HepG2 (cell line): ENCODE results near the gene TBC1D20. TPM values are rescaled to one million over a fixed set of nuclear protein-coding genes. Genes with fewer than 3 reads are reported as not detected.

Source experiments
- BHLHE40 ChIP-seq: IDR thresholded peaks from 2 replicates; pipeline ENCODE4 v1.6.1; 2011; ENCODE audit warnings: low read length, improper control_type of control experiment
- CEBPG ChIP-seq: IDR thresholded peaks from 2 replicates; pipeline ENCODE4 v1.6.1; 2016
- FOSL2 ChIP-seq: sonication (generic); formaldehyde crosslinking; IDR thresholded peaks from 2 replicates; pipeline ENCODE4 v1.4.0; 2020; ENCODE audit warnings: missing genetic modification reagents
- GATAD1 ChIP-seq: IDR thresholded peaks from 2 replicates; pipeline ENCODE4 v1.6.1; 2016; ENCODE audit warnings: missing genetic modification reagents, missing compliant biosample characterization
- HES4 ChIP-seq: sonication (generic); formaldehyde crosslinking; IDR thresholded peaks from 2 replicates; pipeline ENCODE4 v1.9.0; 2021; ENCODE audit warnings: mild to moderate bottlenecking, missing genetic modification reagents, borderline replicate concordance
- JARID2 ChIP-seq: sonication (generic); formaldehyde crosslinking; IDR thresholded peaks from 2 replicates; pipeline ENCODE4 v1.8.1; 2023; ENCODE audit warnings: missing genetic modification reagents, inconsistent platforms; ENCODE audit not compliant: insufficient replicate concordance
- KDM5A ChIP-seq: fragments of 200-600 bp; sonication (generic); IDR thresholded peaks from 2 replicates; pipeline ENCODE4 v1.7.0; 2018; ENCODE audit warnings: antibody characterized with exemption, mild to moderate bottlenecking, low read length, borderline replicate concordance
- KLF12 ChIP-seq: sonication (generic); formaldehyde crosslinking; IDR thresholded peaks from 2 replicates; pipeline ENCODE4 v1.4.0; 2020; ENCODE audit warnings: missing genetic modification reagents, borderline replicate concordance
- MEF2D ChIP-seq: sonication (generic); formaldehyde crosslinking; IDR thresholded peaks from 2 replicates; pipeline ENCODE4 v1.5.1; 2020; ENCODE audit warnings: mild to moderate bottlenecking, missing genetic modification reagents
- NR2F6 ChIP-seq, 2 experiments: IDR thresholded peaks; 2 replicates each; pipeline ENCODE4 v1.6.1; 2016; ENCODE audit warnings: antibody characterized with exemption in 1 of 2, mild to moderate bottlenecking in 1 of 2
- RFXANK ChIP-seq: IDR thresholded peaks from 2 replicates; pipeline ENCODE4 v1.6.1; 2016
- SAFB2 ChIP-seq: sonication (generic); formaldehyde crosslinking; IDR thresholded peaks from 2 replicates; pipeline ENCODE4 v1.5.1; 2020; ENCODE audit warnings: missing genetic modification reagents, low read depth, mild to moderate bottlenecking, borderline replicate concordance
- SP5 ChIP-seq: IDR thresholded peaks from 2 replicates; pipeline ENCODE4 v1.6.1; 2016; ENCODE audit warnings: low read depth, borderline replicate concordance
- TOE1 ChIP-seq: sonication (generic); formaldehyde crosslinking; IDR thresholded peaks from 2 replicates; pipeline ENCODE4 v1.4.0; 2020; ENCODE audit warnings: mild to moderate bottlenecking, missing genetic modification reagents
- ZBTB7B ChIP-seq: sonication (generic); formaldehyde crosslinking; IDR thresholded peaks from 2 replicates; pipeline ENCODE4 v1.4.0; 2020; ENCODE audit warnings: missing genetic modification reagents
- polyA plus RNA-seq, 8 experiments: library from polyadenylated mRNA; depleted of rRNA in 3 of 8; stranded (reverse) in 7 of 8; unstranded in 1 of 8; fragments of >200 nt; fragmentation: Illumina TruSeq in 4 of 8; extraction: Trizol in 4 of 8; gene quantifications; 2 replicates each; pipeline versions ENCODE4 v1.2.1 to v1.2.3, GENCODE V29; 2011 to 2016; ENCODE audit warnings: low read depth in 4 of 8, missing spikeins in 1 of 8, mixed read lengths in 1 of 8; ENCODE audit not compliant: insufficient read depth in 1 of 8
- total RNA-seq, 5 experiments: library from RNA; depleted of rRNA; stranded (reverse); fragments of >200 nt; fragmentation: Illumina TruSeq; extraction: Trizol; gene quantifications; 2 replicates each; pipeline ENCODE4 v1.2.3, GENCODE V29; 2016; ENCODE audit warnings: low read depth in 1 of 5
- TF ChIP-seq, protein P1 (sequence below): sonication (generic); formaldehyde crosslinking; IDR thresholded peaks from 2 replicates; pipeline ENCODE4 v1.4.0; 2020; ENCODE audit warnings: mild to moderate bottlenecking, missing genetic modification reagents
- TF ChIP-seq, protein P2 (sequence below): fragments of 450-650 bp; IDR thresholded peaks from 2 replicates; pipeline ENCODE4 v1.6.1; 2017
- TF ChIP-seq, protein P3 (sequence below): sonication (generic); formaldehyde crosslinking; IDR thresholded peaks from 2 replicates; pipeline ENCODE4 v1.8.1; 2023; ENCODE audit warnings: mild to moderate bottlenecking, missing genetic modification reagents
- TF ChIP-seq, protein P4 (sequence below): IDR thresholded peaks from 2 replicates; pipeline ENCODE4 v1.6.1; 2016; ENCODE audit warnings: low read depth, borderline replicate concordance

Gene TBC1D20
- total and polyA plus RNA-seq, 2 of the 13 experiments (the other 11 are each of a cell fraction or from before 2014, with no cell fraction given), result 36.6 to 47.1 TPM

DNA sequence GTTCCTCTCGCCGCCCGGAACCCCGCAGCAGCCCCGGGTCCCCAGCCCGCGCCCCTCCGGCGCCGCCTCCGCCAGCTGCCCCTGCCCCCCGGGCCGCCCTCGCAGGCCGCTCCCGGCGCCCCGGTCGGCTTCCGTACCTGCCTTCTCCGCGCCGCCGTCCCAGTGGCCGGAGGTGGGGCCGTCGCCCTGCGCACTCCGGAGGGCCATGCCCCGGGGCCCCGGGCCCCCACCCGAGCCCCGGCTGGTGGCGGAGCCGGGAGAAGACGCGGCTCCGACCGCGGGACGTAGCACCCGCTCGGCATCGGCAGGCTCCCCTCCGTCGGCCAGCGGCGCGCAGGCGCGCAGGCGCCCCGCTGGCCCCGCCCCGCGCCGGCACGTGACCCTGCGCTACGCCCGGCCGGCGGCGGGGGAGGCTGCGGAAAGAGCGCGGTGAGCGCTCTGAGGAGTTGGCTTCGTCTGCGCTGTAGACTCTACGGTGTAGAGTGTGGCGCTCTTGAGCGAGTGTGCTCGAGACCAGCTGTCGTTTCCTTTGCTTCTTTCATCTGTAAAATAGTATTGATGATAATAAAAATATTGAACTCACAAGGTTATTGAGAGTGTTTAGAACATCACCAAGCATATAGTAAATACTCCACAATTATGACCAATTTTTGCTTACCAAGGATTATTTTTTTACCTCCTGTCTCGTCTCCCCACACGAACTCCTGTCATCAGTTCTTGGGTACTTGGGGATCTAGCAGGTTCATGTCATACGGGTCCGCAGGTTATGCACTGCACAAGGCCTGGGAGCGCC lies at the start of gene TBC1D20 (continued):
- TF ChIP-seq, protein P1, sequence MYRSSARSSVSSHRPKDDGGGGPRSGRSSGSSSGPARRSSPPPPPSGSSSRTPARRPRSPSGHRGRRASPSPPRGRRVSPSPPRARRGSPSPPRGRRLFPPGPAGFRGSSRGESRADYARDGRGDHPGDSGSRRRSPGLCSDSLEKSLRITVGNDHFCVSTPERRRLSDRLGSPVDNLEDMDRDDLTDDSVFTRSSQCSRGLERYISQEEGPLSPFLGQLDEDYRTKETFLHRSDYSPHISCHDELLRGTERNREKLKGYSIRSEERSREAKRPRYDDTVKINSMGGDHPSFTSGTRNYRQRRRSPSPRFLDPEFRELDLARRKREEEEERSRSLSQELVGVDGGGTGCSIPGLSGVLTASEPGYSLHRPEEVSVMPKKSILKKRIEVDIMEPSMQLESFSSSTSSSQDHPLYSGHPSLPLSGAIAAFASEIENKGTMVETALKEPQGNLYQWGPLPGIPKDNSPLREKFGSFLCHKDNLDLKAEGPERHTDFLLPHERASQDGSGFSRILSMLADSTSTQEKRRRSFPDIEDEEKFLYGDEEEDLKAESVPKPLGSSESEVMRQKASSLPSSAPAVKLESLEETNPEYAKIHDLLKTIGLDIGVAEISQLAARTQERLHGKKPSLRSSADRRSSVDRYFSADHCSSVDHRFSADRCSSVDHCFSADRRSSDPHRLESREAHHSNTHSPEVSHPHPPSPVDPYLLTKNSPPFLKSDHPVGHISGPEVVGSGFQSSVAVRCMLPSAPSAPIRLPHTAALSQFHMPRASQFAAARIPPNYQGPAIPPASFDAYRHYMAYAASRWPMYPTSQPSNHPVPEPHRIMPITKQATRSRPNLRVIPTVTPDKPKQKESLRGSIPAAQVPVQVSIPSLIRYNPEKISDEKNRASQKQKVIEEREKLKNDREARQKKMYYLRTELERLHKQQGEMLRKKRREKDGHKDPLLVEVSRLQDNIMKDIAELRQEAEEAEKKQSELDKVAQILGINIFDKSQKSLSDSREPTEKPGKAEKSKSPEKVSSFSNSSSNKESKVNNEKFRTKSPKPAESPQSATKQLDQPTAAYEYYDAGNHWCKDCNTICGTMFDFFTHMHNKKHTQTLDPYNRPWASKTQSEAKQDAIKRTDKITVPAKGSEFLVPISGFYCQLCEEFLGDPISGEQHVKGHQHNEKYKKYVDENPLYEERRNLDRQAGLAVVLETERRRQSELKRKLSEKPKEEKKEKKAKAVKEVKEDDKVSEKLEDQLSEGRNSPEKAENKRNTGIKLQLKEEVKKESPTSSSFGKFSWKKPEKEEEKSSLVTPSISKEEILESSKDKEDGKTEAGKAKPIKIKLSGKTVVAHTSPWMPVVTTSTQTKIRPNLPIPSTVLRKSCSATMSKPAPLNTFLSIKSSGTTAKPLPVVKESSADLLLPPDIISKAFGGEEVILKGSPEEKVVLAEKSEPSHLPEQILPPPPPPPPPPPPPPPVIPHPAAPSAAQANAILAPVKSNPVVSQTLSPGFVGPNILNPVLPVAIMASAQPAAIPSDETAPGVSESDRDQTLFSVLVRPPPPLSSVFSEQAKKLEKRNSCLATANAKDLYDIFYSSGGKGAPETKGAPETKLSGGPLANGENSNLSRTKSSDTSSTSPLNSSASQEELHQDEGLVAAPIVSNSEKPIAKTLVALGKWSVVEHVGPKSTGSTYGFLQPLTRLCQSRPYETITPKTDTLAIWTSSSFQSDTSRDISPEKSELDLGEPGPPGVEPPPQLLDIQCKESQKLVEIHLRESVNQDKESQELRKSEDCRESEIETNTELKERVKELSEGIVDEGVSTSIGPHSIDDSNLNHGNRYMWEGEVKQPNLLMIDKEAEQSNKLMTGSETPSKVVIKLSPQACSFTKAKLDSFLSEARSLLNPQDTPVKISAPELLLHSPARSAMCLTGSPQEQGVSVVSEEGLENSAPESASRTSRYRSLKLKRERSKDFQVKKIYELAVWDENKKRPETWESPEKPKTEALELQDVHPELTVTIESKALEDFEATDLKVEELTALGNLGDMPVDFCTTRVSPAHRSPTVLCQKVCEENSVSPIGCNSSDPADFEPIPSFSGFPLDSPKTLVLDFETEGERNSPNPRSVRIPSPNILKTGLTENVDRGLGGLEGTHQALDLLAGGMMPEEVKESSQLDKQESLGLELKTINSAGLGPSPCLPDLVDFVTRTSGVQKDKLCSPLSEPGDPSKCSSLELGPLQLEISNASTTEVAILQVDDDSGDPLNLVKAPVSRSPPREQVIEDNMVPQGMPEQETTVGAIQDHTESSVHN, result 0 out of 2 replicates have a peak, but pooled peaks have one; percentile 84
- TF ChIP-seq JARID2 (peak; percentile 13), SAFB2 (peak; percentile 71; the same call in 1 of the 2 replicates), SP5 (CRISPR knock-in tag) (0 out of 2 replicates have a peak, but pooled peaks have one; percentile 12), CEBPG (CRISPR knock-in tag) (0 out of 2 replicates have a peak, but pooled peaks have one; percentile 29), TOE1 (CRISPR knock-in tag) (peak; percentile 65; the same call in 1 of the 2 replicates), ZBTB7B (CRISPR knock-in tag) (no peak), BHLHE40 (peak; percentile 98), RFXANK (0 out of 2 replicates have a peak, but pooled peaks have one; percentile 48), KDM5A (peak; percentile 48; the same call in 1 of the 2 replicates), GATAD1 (CRISPR knock-in tag) (peak; percentile 63; the same call in 1 of the 2 replicates), FOSL2 (CRISPR knock-in tag) (peak; percentile 36; the same call in 1 of the 2 replicates), HES4 (peak; percentile 69), MEF2D (CRISPR knock-in tag) (peak; percentile 55; the same call in 1 of the 2 replicates), NR2F6 (IDR thresholded peaks at IDR 0.05) (peak; percentile 13; the same call in 1 of the 2 replicates), NR2F6 (CRISPR knock-in tag; IDR thresholded peaks at IDR 0.05) (no peak), KLF12 (CRISPR knock-in tag) (0 out of 2 replicates have a peak, but pooled peaks have one; percentile 28)
- TF ChIP-seq, protein P2, sequence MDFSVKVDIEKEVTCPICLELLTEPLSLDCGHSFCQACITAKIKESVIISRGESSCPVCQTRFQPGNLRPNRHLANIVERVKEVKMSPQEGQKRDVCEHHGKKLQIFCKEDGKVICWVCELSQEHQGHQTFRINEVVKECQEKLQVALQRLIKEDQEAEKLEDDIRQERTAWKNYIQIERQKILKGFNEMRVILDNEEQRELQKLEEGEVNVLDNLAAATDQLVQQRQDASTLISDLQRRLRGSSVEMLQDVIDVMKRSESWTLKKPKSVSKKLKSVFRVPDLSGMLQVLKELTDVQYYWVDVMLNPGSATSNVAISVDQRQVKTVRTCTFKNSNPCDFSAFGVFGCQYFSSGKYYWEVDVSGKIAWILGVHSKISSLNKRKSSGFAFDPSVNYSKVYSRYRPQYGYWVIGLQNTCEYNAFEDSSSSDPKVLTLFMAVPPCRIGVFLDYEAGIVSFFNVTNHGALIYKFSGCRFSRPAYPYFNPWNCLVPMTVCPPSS, result no peak
- TF ChIP-seq, protein P3, sequence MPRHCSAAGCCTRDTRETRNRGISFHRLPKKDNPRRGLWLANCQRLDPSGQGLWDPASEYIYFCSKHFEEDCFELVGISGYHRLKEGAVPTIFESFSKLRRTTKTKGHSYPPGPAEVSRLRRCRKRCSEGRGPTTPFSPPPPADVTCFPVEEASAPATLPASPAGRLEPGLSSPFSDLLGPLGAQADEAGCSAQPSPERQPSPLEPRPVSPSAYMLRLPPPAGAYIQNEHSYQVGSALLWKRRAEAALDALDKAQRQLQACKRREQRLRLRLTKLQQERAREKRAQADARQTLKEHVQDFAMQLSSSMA (CRISPR knock-in tag), result peak; percentile 30; the same call in 1 of the 2 replicates
- TF ChIP-seq, protein P4, sequence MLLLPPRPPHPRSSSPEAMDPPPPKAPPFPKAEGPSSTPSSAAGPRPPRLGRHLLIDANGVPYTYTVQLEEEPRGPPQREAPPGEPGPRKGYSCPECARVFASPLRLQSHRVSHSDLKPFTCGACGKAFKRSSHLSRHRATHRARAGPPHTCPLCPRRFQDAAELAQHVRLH (CRISPR knock-in tag), result peak; percentile 70; the same call in 1 of the 2 replicates
